OCI-LY1 (cell line): ENCODE measurements around the gene KIF21A.

Experiments
- EZH2 ChIP-seq: fragments of 200-600 bp; sonication (generic), shearing (Covaris generic); IDR thresholded peaks from 2 replicates; pipeline ENCODE4 v1.8.0; 2017; ENCODE audit warnings: borderline replicate concordance, mixed run types, mild to moderate bottlenecking, antibody characterized with exemption, low read length, moderate library complexity, mixed read lengths
- TF ChIP-seq, protein P1 (sequence below): fragments of 200-600 bp; sonication (generic), shearing (Covaris generic); IDR thresholded peaks from 2 replicates; pipeline ENCODE4 v1.5.1; 2017; ENCODE audit warnings: mild to moderate bottlenecking, antibody characterized with exemption, low read length, moderate library complexity, mixed read lengths

DNA sequence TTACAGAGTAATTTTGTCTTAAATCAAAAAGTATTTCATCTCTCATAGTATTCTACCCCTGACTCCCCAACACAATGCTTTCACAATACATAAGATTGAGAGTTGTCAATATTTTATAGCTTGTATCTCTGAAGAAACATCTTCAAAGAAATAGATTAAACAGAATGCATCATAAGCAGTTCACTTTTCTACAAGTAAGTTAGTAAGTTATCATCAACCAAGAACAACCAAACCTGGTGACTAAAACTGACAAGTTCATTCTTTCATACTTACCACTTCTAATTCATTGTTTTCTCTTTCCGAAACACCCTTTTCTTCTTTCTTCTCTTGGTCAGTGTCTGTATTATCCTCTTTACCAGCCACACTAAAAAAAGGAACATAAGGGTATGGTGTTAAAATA lies 101.2 kb downstream of the KIF21A start:
- TF ChIP-seq, protein P1, sequence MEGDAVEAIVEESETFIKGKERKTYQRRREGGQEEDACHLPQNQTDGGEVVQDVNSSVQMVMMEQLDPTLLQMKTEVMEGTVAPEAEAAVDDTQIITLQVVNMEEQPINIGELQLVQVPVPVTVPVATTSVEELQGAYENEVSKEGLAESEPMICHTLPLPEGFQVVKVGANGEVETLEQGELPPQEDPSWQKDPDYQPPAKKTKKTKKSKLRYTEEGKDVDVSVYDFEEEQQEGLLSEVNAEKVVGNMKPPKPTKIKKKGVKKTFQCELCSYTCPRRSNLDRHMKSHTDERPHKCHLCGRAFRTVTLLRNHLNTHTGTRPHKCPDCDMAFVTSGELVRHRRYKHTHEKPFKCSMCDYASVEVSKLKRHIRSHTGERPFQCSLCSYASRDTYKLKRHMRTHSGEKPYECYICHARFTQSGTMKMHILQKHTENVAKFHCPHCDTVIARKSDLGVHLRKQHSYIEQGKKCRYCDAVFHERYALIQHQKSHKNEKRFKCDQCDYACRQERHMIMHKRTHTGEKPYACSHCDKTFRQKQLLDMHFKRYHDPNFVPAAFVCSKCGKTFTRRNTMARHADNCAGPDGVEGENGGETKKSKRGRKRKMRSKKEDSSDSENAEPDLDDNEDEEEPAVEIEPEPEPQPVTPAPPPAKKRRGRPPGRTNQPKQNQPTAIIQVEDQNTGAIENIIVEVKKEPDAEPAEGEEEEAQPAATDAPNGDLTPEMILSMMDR = no peak
- TF ChIP-seq EZH2 = no peak
